PC-3 (cell line): Measurements from ENCODE around the gene DNAJC19. TPM values are rescaled to one million over a fixed set of nuclear protein-coding genes. Genes with fewer than 3 reads are reported as not detected.

Source experiments
- ATAC-seq: fragments of 200-7000 bp; cut with Tn5 transposase; 2 replicates; pipeline ENCODE4 v1.9.1; 2020; ENCODE audit warnings: mild to moderate bottlenecking, moderate library complexity
- BruUV-seq: library from RNA; stranded (reverse); fragments of 400-500 nt; replicated peaks from 2 replicates; lab custom pipeline; 2021; lab: Mats Ljungman, UMichigan
- CTCF ChIA-PET: fragments of 300-600 bp; sonication (Branson Sonifier 250); formaldehyde crosslinking; loops from one replicate; lab custom pipeline; 2022; ENCODE audit warnings: antibody characterized with exemption; lab: Charles Lee
- POLR2A ChIA-PET: fragments of 300-600 bp; sonication (Branson Sonifier 250); formaldehyde crosslinking; loops from one replicate; lab custom pipeline; 2022; ENCODE audit warnings: antibody characterized with exemption; ENCODE audit not compliant: unreplicated experiment; lab: Charles Lee
- DNase-seq: peaks from one replicate; pipeline ENCODE4 v3.0.0-alpha.2; 2015
- H2AFZ ChIP-seq: fragments of 300-600 bp; sonication (generic); 2 replicates; pipeline ENCODE4 v1.6.0; 2016; ENCODE audit warnings: antibody characterized with exemption, low read length
- H3F3A ChIP-seq: fragments of 300-600 bp; sonication (generic); one replicate; pipeline ENCODE4 v1.6.0; 2017; ENCODE audit warnings: antibody characterized with exemption, low read length, control low read depth, mild to moderate bottlenecking; ENCODE audit not compliant: unreplicated experiment
- H3K27ac ChIP-seq: fragments of 300-600 bp; sonication (generic); 2 replicates; pipeline ENCODE4 v1.5.1; 2016; ENCODE audit warnings: mild to moderate bottlenecking, low read length
- H3K27me3 ChIP-seq: fragments of 300-600 bp; sonication (generic); 2 replicates; pipeline ENCODE4 v1.6.1; 2016; ENCODE audit warnings: low read length, mixed read lengths
- H3K36me3 ChIP-seq: fragments of 300-600 bp; sonication (generic); 2 replicates; pipeline ENCODE4 v1.6.1; 2016; ENCODE audit warnings: low read depth, mixed run types, low read length, mixed read lengths
- H3K4me1 ChIP-seq: fragments of 300-600 bp; sonication (generic); 2 replicates; pipeline ENCODE4 v1.5.1; 2016; ENCODE audit warnings: low read length; ENCODE audit not compliant: insufficient read depth
- H3K4me2 ChIP-seq: fragments of 300-600 bp; sonication (generic); 2 replicates; pipeline ENCODE4 v1.6.0; 2016; ENCODE audit warnings: low read length
- H3K4me3 ChIP-seq: fragments of 300-600 bp; sonication (generic); 2 replicates; pipeline ENCODE4 v1.5.1; 2016; ENCODE audit warnings: mild to moderate bottlenecking, low read length, mixed read lengths
- H3K79me2 ChIP-seq: fragments of 300-600 bp; sonication (generic); 2 replicates; pipeline ENCODE4 v1.6.1; 2017; ENCODE audit warnings: low read length, mixed read lengths
- H3K9ac ChIP-seq: fragments of 300-600 bp; sonication (generic); 2 replicates; pipeline ENCODE4 v1.6.0; 2016; ENCODE audit warnings: mild to moderate bottlenecking, low read length
- H3K9me2 ChIP-seq: fragments of 300-600 bp; sonication (generic); replicated peaks from 2 replicates; pipeline ENCODE4 v1.6.1; 2016; ENCODE audit warnings: mixed run types, low read length, mixed read lengths
- H3K9me3 ChIP-seq: fragments of 300-600 bp; sonication (generic); 2 replicates; pipeline ENCODE4 v1.6.1; 2016; ENCODE audit warnings: low read length, mixed read lengths
- H4K20me1 ChIP-seq: fragments of 300-600 bp; sonication (generic); 2 replicates; pipeline ENCODE4 v1.6.1; 2016; ENCODE audit warnings: low read length, mixed read lengths
- EZH2 ChIP-seq: fragments of 300-600 bp; sonication (generic); IDR thresholded peaks from one replicate; pipeline ENCODE4 v1.6.1; 2017; ENCODE audit warnings: antibody characterized with exemption, mild to moderate bottlenecking, low read length; ENCODE audit not compliant: unreplicated experiment
- EZH2phosphoT487 ChIP-seq: fragments of 300-600 bp; sonication (generic); IDR thresholded peaks from 2 replicates; pipeline ENCODE4 v1.6.1; 2018; ENCODE audit warnings: mild to moderate bottlenecking, antibody characterized with exemption, low read length, borderline replicate concordance
- intact Hi-C: fragments of 100-400 bp; cut with micrococcal nuclease; formaldehyde crosslinking; loops from 2 replicates; pipeline ENCODE4 v1.9.0; 2023
- total RNA-seq: library from RNA; depleted of rRNA; stranded (reverse); fragments of >200 nt; gene quantifications from 2 replicates; pipeline ENCODE4 v1.2.3, GENCODE V29; 2014
- TF ChIP-seq, protein P1 (sequence below): fragments of 300-600 bp; sonication (generic); conservative IDR thresholded peaks from 2 replicates; pipeline ENCODE4 v1.5.1; 2017; ENCODE audit warnings: antibody characterized with exemption, low read depth, mild to moderate bottlenecking, low read length

DNAJC19 gene
- total RNA-seq, 1 experiment from 2014 or later = 41.5 TPM

DNA sequence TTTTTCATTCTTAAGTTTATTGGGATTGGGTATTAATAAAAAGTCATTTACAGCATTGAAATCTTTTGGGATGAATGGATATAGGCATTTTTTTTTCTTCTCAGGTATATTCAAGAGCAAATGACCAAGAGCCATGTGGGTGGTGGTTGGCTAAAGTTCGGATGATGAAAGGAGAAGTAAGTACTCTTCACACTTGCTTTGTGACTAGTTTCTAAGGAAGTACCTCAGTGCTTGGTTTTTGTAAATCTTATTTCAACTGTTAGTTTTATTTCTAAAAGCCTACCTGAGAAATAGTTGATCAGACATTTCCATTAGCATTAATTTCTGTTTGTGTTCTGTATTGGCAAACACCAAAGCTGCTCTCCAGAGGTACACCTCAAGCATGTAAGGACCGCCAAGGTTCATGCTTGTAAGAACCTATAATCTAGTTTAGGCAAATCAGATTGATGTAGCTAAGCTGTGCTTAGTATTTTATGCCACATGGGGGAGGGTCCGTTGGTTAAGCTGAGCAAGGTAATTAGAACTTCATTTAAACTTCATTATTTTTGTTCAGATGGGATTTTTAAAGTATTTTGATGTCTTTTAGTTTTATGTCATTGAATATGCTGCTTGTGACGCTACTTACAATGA lies 41.7 kb downstream of the DNAJC19 start:
- CTCF ChIA-PET = no interaction called here
- peaks cover 41% of the 10 kb centered on the region for H3K79me2 ChIP-seq

DNA sequence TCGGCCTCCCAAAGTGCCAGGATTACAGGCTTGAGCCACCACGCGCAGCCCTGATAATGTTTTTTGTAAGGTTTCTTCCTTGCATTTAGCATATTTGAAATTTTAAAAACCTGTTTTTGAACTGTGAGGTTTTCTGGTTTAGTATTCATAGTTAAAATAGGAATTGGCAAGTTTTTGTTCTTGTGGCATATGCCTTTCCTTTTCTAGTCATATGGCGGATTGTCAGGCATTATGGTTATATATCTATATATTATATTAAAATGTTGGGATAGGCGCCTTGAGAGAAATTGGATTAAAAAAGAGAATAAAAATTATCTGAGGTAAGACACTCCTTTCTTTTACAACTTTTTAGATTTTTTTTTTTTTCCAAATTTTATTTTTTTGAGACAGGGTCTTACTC lies 48.7 kb downstream of the DNAJC19 start:
- no peaks in the 10 kb centered on the region for H3K27me3 ChIP-seq
- peaks cover 19% of the 10 kb centered on the region for H3K36me3 ChIP-seq

More for the DNA sequence above, 41.7 kb downstream of the DNAJC19 start:
- TF ChIP-seq EZH2phosphoT487 = no peak
- no peak for TF ChIP-seq EZH2
- TF ChIP-seq, protein P1, sequence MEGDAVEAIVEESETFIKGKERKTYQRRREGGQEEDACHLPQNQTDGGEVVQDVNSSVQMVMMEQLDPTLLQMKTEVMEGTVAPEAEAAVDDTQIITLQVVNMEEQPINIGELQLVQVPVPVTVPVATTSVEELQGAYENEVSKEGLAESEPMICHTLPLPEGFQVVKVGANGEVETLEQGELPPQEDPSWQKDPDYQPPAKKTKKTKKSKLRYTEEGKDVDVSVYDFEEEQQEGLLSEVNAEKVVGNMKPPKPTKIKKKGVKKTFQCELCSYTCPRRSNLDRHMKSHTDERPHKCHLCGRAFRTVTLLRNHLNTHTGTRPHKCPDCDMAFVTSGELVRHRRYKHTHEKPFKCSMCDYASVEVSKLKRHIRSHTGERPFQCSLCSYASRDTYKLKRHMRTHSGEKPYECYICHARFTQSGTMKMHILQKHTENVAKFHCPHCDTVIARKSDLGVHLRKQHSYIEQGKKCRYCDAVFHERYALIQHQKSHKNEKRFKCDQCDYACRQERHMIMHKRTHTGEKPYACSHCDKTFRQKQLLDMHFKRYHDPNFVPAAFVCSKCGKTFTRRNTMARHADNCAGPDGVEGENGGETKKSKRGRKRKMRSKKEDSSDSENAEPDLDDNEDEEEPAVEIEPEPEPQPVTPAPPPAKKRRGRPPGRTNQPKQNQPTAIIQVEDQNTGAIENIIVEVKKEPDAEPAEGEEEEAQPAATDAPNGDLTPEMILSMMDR = no peak
- BruUV-seq = no TSS peak
- Histone ChIP-seq H3K36me3 (peaks cover 53% of the 10 kb centered on the region), H3K27me3 (no peaks in the 10 kb centered on the region), H3K4me3 (no peak overlapping the region), H3K9ac (no peak overlapping the region), H3K4me1 (no peaks in the 10 kb centered on the region), H3F3A (no peaks in the 10 kb centered on the region), H3K27ac (no peak overlapping the region), H3K9me2 (no peaks in the 10 kb centered on the region), H3K9me3 (no peaks in the 10 kb centered on the region), H4K20me1 (peaks cover 13% of the 10 kb centered on the region; the same call in 1 of the 2 replicates), H3K4me2 (no peak overlapping the region), H2AFZ (no peak overlapping the region)
- POLR2A ChIA-PET = no interaction called here
- DNase-seq (no peak), ATAC-seq (no peak)
- intact Hi-C loops = no loop called here

More for the DNA sequence above, 48.7 kb downstream of the DNAJC19 start:
- H3K4me1 ChIP-seq = no peaks in the 10 kb centered on the region
- no peak for TF ChIP-seq EZH2phosphoT487
- TF ChIP-seq, protein P1 = no peak
- no peaks in the 10 kb centered on the region for H3K9me2 ChIP-seq
- no peak for DNase-seq
- intact Hi-C loops = no loop called here
- H3K4me3 ChIP-seq = no peak overlapping the region
- no TSS peak for BruUV-seq
- POLR2A ChIA-PET = no interaction called here
- H2AFZ ChIP-seq = no peak overlapping the region
- CTCF ChIA-PET = no interaction called here
- no peak overlapping the region for H3K9ac ChIP-seq
- no peaks in the 10 kb centered on the region for H4K20me1 ChIP-seq
- H3F3A ChIP-seq = no peaks in the 10 kb centered on the region
- no peak overlapping the region for H3K4me2 ChIP-seq
- H3K79me2 ChIP-seq = peaks cover 78% of the 10 kb centered on the region
- ATAC-seq = no peak
- no peak overlapping the region for H3K27ac ChIP-seq
- no peaks in the 10 kb centered on the region for H3K9me3 ChIP-seq
